ENCODE data around the gene SZT2.

SZT2 gene

GRCh38 chr1:43389326-43390313 is at the start of gene SZT2, which contains the start of gene MED8:
Gene SZT2 (plus strand): TSS chr1:43389899. CDS start chr1:43389969, 70 bp downstream.
Gene MED8 (minus strand): TSS chr1:43389800. CDS start chr1:43389764, 36 bp downstream.
- DNase-seq (ENCODE audit: low spot score): peak; percentile 98
- peak; percentile 40 for FAIRE-seq

- no peak for DNase-seq (ENCODE audit: low spot score)
- no peak for FAIRE-seq
Measured at GRCh38 chr1:43340559-43340958, 49.1 kb upstream of the SZT2 start.

DNA sequence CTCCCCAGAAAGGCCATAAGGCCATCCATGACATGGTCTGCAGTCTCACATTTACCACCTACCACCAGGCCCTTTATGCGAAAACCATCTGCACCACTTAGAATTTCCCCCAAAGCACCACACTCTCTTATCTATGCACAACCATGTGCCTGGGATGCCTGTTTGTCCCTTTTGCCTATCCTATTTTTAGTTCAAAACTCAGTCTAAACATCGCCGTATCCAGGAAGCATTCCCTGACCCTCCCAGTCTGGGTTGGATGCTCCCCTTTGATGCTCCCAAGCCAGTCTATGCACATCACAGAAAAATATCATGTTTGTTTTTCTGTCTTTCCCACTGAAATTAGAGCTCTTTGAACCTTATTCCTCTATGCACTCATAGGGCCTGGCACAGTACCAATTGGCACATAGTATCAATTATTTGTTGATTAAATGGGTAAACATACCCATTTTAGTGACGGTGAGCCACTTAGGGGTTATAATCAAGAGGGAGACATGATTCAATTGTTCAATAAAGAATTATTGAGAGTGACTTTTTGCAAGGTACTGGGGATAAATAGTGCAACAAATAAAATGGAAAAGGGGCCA is 45.3 kb upstream of the SZT2 start:
- FAIRE-seq (no peak), DNase-seq (ENCODE audit: low spot score) (no peak)

GRCh38 chr1:43345120-43345519 is 44.6 kb upstream of the SZT2 start:
- DNase-seq (ENCODE audit: low spot score) (no peak), FAIRE-seq (no peak)

DNA sequence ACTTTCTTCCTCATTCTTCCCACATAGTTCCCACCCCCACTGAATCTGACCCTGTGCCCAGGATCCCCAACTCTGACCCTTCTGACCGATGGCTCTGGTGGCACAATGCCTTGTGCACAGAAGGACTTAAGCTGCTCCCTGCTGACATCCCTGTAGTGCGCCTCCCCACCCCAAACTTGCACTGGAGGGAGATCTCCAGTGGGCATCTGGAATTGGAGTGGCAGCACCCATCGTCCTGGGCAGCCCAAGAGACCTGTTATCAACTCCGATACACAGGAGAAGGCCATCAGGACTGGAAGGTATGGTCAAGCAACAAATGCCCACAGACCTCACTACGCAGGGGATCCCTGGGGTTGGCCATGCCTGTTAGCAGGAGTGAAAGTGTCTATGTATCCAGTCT is 43.1 kb upstream of the SZT2 start:
- DNase-seq (ENCODE audit: low spot score): no peak
- FAIRE-seq: no peak

DNA sequence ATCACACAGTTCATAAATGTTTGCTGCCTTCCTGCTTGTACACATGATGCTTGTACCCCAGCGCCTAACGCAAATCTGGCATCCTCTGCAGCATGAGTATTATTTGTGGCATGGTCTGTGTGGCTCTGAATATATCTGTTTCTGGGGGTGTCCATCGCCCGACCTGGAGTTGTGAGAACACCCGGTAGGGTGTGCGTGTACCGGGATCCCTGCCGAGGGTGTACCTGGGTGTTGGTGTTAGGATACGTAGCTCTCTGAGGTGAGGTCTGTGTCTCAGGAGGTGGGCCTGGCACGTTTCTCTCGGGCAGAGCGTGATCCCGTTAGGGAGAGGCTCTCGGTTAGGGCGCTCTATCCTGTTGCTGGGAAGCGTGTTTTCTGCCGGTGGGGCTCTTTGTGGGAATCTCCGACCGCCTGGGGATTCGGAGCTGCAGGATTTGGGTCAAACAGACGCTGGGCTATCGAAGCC is 41.3 kb upstream of the SZT2 start:
- peak; percentile 79 for DNase-seq (ENCODE audit: low spot score)
- FAIRE-seq: peak; percentile 84

GRCh38 chr1:43348809-43349593 is 40.7 kb upstream of the SZT2 start:
- FAIRE-seq (peak; percentile 96), DNase-seq (ENCODE audit: low spot score) (peak; percentile 100)

GRCh38 chr1:43349594-43350306 is 39.9 kb upstream of the SZT2 start:
- DNase-seq (ENCODE audit: low spot score): no peak

DNA sequence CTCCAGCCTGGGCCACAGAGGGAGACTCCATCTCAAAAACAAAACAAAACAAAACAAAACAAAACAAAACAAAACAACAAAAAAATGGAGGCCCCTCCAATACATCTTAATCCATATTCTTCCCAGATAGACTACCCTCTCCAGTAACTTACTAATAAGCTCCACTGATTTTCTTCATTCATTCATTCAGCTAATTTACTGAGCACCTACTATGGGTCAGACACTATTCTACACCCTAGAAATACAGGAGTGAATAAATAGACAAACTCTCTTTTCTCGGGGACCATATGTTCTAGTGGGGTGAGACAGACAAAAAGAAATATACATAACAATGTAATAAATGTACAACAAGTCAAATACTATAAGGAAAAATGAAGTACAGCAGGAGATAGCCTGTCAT is 38.7 kb upstream of the SZT2 start:
- DNase-seq (ENCODE audit: low spot score) (no peak), FAIRE-seq (no peak)

More at GRCh38 chr1:43349594-43350306, 39.9 kb upstream of the SZT2 start:
- FAIRE-seq: no peak

DNA sequence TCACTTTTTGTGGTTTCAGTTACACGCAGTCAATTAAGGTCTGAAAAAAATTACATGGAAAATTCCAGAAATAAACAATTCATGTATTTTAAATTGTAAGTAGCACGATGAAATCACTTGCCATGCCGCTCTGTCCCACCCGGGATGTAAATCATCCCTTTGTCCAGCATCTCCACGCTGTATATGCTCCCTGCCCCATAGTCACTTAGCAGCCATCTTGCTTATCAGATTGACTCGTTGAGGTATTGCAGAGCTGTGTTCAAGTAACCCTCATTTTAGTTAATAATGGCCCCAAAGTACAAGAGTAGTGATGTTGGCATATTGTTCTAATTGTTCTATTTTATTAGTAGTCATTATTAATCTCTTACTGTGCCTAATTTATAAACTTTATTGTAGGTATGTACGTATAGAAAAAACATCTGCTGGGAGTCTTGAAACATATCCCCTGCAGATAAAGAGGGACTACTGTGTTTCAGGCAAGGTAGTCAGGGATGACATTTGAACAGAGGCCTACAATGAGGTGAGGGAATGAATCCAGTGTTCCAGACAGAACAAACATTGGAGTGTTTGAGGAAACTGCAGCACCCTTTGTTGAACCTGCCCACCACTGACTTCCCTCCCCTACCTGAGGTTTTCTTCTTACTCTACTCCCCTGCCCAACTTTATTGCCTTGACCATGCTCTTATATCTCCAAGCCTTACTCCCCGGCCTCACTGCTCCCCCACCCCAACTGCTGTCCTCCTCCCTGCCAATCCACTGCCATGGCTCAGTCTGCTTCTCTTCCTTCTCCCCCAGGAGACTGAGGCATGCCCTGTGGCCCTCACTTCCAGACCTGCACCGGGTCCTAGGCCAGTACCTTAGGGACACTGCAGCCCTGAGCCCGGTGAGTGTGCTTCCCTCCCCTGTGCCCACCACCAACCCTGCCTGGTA is 38.0 kb upstream of the SZT2 start:
- no peak for DNase-seq (ENCODE audit: low spot score)
- no peak for FAIRE-seq

DNA sequence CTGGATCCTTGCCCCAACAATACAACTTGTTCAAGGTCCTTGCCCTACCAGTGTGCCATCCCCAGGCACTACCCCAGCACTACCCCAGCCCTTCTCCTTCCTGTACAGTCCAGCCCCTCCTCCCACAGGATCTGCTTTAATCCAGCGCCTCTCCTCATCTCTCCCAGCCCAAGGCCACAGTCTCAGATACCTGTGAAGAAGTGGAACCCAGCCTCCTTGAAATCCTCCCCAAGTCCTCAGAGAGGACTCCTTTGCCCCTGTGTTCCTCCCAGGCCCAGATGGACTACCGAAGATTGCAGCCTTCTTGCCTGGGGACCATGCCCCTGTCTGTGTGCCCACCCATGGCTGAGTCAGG is 37.4 kb upstream of the SZT2 start:
- FAIRE-seq: no peak
- no peak for DNase-seq (ENCODE audit: low spot score)

- FAIRE-seq: no peak
- DNase-seq (ENCODE audit: low spot score): no peak
Measured at GRCh38 chr1:43352881-43353280, 36.8 kb upstream of the SZT2 start.

DNA sequence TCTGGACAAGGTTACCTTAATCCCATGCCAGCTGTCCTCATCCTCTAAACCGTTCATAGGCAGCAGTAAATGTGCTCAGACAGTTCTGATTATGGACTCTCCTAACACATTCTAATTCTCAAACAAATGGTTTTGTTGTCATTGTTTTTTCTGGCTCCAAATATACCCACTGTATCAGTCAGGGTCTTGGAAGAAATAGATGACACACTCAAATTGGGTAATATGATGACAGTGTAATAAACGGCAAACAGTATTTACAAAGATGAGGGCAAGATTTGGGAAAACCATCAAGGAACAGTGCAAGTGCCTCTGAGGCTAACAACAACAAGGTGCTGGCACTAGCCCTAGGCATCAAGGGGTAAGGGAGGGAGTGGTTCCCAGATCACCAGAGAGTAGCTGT is 35.2 kb upstream of the SZT2 start:
- FAIRE-seq (no peak), DNase-seq (ENCODE audit: low spot score) (no peak)

GRCh38 chr1:43354936-43355335 is 34.8 kb upstream of the SZT2 start:
- DNase-seq (ENCODE audit: low spot score) (no peak), FAIRE-seq (no peak)

- DNase-seq (ENCODE audit: low spot score): no peak
Measured at GRCh38 chr1:43357251-43357650, 32.4 kb upstream of the SZT2 start.

DNA sequence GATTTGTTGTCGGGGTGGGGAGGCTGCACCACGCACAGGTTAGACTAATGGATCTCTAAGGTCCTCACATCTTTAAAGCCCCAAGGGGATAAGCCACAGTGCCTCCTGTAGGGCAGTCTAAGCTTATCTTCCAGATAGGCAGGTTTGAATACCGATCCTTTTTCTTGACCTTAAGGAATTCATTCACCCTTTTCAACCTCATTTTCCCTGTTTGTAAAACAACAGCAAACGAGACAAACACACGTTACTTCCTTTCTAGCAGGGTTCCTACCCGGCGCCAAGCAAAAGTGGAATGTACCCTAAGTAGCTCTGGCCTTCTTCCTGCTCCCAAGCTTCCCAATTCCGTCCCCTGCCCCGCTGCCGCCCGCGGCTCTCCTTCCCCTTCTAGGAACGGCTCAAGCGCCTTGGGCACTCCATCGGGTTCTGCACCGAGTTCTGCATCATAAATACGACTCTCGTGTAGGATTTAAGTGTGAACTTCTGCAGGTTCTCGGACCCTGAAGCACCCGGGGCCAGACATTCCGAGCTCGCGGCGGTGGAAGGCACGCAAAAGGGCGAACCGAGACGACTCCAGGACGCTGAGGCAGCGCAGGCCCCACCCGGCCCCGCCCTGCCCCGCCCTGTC is 31.5 kb upstream of the SZT2 start:
- FAIRE-seq (no peak), DNase-seq (ENCODE audit: low spot score) (peak; percentile 58)

More at GRCh38 chr1:43357251-43357650, 32.4 kb upstream of the SZT2 start:
- FAIRE-seq: no peak

GRCh38 chr1:43358746-43359693 is 30.7 kb upstream of the SZT2 start, which contains the start of gene CDC20:
Gene CDC20 (plus strand): TSS chr1:43358981. CDS start chr1:43359216, 235 bp downstream.
- peak; percentile 98 for DNase-seq (ENCODE audit: low spot score)
- FAIRE-seq: peak; percentile 93

- DNase-seq (ENCODE audit: low spot score) (no peak), FAIRE-seq (no peak)
Measured at GRCh38 chr1:43359696-43360095, 30.0 kb upstream of the SZT2 start.

All from urothelium cell line (cell line).